GM19025 (cell line): ENCODE results near the gene SLC9A7.
"Not testable (repeated sequence)": the region's sequence is repeated elsewhere in the genome, so short reads cannot be mapped to it uniquely, and the experiment has no call there.

Source experiments
- ATAC-seq: cut with Tn5 transposase; IDR thresholded peaks from one replicate; pipeline ENCODE4 v1.9.1; 2021; ENCODE audit warnings: mild to moderate bottlenecking, low read depth, moderate library complexity; ENCODE audit not compliant: unreplicated experiment

Gene SLC9A7

DNA sequence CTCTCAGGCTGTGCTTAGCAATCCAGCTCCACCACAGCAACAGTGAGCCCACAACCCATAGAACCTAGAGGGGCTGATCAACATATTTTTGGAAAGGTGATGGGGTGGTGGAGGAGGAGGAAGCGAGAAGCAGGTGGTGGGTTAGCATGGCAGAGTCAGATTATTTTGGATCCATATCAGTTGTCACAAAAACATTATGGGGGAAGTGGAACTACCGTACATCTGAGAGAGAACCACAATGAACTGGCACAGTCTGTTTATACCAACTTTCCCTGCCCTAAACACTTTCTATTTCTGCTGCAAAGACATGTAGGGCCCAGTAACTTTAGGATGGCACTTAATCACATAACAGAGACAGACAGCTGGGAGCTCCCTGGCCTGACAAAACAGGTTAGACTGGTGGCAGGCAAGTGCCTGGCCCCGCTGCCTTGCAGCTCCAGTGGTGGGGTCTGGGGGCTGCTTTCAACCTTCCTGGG, 4.3 kb downstream of the SLC9A7 start:
- ATAC-seq = no peak

DNA sequence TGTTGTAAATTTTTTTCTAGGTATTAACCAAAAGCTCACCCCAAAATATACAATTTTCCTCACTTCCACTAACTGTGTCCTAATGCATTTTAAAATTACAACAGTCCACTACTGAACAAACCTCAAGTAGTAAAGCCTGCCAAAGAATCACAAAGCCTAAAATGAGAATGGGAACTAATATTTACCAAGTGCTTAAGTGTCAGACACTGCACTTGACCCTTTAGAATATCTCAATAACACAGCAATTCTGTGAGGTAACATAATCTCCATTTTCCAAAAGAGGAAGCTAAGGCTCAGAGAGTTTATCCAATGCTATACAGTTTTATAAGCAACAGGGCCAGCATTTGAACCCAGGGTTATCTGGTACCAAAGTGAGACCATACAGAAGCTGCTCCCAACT, 4.9 kb downstream of the SLC9A7 start:
- ATAC-seq = no peak

DNA sequence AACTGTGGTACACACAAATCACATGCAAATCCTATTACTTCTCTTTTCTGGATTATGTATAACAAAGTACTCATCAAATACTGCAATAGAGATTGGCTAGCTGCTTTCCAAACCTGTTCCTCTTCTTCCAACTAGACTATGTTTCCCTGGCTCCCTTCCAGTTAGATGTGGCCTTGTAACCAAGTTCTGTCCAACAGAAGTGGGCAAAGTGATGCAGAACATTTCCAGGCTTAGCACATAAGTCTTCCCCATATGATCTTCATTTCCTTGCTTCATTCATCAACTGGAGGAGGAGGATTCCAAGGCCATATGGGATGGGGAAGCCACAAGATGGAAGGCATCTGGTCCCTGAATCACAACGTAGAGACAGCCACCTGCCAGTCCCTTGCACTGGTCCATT, 8.0 kb downstream of the SLC9A7 start:
- no peak for ATAC-seq

DNA sequence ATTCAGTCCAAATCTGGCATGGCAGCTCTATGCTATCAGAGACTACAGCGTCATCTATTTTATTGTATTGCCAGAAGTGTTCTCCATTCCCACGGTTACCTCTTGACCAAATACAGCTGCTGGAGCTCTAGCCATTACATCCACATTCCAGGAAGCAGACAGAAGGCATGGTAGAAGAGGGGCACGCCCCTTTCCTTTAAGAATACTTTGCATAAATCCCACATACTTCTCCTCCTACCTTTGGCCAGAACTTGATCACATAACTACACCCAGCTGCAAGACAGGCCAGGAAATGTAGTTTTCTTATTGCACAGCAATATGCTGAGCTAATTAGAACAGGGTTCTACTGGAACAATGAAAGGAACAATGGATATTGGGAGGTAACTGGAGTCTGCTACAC, 14.9 kb downstream of the SLC9A7 start:
- no peak for ATAC-seq

DNA sequence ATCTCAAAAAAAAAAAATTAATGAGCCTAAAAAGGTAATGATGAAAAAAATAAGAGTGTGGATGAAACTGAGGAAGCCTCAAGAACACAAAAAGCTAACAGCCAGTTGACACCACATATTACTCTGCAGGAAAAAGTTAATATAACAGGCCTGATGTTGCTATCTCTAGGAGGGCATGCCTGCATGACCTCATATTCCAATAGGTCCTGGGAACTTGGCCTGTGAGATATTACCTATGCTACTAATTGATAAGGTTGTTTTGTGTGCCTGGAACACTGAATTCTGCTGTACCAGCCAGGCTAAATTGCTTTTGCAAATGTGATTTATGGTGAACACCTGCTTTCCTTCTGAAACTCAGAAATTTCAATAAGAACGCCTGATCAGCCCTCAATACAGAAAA, 15.9 kb downstream of the SLC9A7 start:
- no peak for ATAC-seq

DNA sequence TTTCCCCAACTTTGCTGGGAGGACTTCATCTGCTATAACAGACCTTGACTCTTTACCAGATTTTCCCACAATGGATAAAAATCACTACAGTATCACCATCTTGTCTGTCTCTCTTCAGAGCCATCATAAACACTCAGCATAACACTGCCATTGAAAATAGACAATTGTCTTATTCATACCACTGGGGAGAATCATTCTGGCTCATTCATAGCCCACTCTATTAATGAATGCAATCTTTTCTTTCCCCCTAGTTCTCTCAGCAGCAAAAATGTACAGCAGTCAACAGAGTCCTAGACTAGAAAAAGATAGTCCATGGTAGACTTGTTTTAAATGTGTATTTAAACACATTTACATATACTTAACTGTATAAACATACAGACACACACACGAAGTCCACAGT, 19.2 kb downstream of the SLC9A7 start:
- ATAC-seq = no peak

DNA sequence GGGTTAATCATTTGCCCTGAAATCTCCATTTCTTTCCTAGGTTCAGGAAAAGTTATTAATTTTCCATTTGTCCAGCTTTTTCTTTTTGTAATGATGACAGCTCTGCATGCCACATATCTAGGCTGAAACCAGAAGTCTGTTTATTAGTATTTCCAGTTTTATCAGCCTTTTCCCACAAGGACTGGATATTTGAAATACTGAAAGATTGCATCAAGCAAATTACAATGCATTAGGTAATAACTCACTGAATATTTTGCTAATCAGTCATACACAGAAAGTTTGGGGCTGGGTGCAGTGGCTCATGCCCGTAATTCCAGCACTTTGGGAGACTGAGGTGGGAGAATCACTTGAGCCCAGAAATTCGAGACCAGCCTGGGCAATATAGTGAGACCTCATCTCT, 21.5 kb downstream of the SLC9A7 start:
- no peak for ATAC-seq

DNA sequence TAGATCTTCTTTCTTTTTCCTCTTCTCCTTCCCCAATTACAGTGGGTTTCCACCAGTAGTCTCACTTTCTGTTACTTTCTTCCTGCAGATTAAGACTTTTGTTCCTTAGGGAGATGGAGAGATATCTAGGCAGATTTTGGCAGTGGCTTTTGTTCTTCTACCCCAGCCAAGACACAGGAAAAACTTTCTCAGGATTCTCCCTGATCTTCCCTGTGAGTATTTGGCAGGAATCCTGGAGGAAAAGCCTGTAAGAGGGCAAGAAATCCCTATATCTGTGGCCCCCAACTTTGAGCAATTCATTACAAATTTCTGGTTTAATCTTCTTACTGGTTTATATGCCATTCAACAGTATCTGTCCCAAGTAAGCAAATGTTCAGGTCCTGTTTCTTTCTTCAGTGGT, 21.9 kb downstream of the SLC9A7 start:
- ATAC-seq = no peak

DNA sequence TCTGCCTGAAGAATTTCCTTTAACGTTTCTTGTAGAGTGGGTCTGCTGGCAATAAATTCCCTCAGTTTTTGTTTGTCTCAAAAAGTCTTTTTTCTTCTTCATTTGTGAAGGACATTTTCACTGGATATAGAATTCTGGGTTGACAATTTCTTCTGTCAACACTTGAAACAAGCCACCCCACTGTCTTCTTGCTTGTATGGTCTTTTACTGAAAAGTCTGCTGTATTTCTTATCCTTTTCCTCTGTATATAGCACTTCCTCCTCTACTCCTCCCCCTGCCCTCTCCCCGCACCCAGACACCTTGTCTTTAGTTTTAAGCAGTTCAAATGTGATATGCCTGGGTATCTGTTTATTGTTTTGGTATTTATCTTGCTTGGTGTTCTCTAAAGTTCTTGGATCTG, 23.3 kb downstream of the SLC9A7 start:
- no peak for ATAC-seq

DNA sequence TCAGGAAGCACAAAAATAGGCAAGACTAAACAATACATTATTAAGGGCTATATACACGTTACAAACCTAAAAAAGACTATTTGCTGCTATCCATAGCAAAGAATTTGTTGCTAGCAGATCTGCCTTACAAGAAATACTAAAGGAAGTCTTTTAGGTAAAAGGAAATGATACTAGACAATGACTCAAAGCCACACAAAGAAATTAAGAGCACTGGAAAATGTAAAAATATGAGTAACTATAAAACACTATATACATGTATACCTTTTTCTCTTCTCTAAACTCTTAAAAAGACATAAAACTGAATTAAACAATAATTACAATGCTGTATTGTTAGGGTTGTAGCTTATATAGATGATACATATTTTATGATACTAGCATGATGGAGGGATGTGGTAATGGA, 25.7 kb downstream of the SLC9A7 start:
- no peak for ATAC-seq

DNA sequence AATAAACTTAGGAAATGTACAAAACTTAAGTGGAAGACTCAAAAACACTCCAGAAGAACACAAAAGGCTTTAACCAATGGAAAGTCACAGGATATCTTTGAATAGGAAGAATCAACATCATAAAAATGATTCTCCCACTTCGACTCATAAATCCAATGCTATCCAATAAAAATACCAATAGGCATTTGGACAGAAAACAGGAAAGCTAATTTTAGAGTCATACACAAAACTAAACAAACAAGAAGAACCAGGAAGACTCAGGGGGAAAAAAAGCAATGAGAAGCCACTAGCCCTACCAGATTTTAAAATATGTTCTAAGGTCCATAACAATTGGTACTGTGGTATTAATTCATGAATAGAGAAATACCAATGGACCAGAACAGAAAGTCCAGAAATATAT, 28.2 kb downstream of the SLC9A7 start:
- no peak for ATAC-seq

DNA sequence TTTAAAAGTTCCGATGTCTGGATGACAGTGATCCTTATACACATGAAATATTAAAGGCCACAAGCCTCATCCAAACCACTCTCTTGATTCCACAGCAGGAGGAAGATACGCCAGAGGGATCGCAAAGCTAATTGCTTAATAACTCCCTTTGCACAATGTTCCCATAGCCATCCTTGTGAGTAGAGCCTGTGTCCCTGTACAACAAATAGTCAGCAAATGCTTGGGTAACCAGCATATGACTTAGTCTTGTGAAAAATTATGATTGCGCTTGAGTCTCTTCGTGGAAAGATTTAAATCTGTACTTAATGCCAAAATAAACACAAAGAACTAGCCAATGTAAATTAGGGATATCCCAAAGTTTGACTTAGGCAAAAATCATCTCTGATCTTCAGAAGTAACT, 31.5 kb downstream of the SLC9A7 start:
- no peak for ATAC-seq

DNA sequence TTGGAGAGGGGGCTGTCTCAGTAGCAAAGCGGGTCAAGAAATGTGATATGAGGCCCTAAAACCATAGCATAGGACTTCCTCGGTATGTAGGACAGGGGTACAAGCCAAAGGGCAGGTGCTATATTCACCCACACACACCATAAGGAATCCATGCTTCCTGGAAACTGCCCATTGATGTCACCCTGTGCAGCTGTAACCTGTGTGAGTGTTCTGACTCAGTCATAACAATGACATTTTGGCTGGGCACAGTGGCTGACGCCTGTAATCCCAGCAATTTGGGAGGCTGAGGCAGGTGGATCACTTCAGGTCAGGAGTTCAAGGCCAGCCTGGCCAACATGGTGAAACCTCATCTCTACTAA, 35.4 kb downstream of the SLC9A7 start:
- not testable (repeated sequence) for ATAC-seq

DNA sequence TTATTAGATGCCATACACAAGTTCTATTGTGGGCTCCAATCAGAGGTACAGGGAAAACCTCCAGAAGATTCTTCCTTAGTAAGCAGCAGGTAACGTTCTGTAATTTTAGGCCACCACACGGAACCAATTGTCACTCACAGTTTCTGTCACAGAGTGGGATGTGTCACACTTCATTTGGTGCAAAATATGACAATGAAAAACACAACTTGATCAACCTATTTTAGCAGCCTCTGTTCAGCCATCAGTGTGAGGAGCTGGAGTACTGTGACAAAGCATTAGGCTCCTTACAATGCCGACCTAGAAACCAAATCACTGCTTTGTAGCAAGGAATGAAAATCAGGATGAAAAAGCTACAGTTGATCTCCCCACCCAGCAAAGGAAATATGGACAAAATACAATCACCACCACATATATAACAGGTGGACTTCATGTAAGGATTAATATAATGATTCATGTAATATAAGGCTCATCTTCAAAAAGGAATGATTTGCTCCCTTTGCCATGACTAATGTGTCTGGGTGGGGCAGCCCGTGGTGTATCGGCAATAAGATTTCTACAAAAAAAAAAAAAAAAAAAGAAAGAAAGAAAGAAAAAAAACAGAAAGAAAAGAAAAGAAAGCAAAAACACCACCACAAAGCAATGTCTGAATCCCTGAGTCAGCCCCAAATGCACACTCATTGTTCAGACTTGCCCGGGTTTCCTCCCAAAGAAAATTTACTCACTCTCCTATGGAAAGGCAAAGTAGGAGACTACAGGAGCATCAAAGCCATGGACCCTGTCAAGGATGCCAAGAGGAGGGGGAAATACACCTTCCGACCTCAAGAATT, 36.0 kb downstream of the SLC9A7 start:
- ATAC-seq = no peak

DNA sequence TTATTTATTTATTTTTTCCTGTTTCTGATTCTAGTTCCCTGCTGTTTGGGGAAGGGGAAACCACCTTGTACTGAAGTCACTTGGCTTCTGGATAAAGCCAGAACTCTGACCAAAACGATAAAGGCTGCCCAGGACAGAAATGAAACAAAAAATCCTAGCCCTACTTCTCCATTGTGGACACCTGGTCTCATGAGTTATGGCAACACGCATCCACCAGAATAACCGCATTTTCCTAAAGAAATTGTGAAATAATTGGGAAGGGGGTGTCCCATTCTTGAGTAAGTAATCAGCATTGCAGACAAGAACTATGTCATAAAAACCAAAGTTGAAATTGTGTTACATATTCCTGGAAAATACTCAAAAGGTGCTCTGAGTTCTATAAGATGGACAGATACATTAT, 42.1 kb downstream of the SLC9A7 start:
- no peak for ATAC-seq

DNA sequence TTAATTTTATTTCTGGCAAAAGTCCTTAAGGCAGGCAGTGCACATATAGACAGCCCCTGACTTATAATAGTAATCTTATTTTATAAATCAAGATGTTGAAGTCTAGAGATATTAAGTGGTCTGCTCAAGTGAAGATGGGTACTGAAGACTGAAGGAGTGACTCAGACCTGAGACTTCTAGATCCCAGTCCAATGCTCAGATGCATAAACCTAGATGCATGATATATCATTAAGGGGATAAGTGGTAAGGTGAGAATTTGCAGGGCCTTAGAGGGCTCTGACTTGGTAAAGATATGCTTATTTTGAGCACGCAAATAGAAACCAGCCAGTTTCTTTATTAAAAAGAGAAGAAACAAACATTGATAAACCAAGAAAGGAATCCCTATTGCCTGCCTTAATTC, 42.9 kb downstream of the SLC9A7 start:
- no peak for ATAC-seq

DNA sequence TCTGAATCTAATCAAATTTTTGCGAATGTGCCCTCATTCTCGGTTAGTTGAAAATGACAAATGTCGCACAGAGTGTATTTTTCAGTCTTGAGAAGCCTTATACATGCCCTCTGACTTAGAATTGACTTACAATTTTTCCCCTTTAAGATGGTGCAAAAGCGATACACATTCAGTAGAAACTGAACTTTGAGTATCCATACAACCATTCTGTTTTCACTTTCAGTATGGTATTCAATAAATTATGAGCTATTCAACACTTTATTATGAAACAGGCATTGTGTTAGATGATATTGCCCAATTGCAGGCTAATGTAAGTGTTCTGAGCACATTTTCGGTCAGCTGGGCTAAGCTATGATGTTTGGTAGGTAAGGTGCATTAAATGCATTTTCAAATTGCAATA, 43.4 kb downstream of the SLC9A7 start:
- ATAC-seq = no peak

DNA sequence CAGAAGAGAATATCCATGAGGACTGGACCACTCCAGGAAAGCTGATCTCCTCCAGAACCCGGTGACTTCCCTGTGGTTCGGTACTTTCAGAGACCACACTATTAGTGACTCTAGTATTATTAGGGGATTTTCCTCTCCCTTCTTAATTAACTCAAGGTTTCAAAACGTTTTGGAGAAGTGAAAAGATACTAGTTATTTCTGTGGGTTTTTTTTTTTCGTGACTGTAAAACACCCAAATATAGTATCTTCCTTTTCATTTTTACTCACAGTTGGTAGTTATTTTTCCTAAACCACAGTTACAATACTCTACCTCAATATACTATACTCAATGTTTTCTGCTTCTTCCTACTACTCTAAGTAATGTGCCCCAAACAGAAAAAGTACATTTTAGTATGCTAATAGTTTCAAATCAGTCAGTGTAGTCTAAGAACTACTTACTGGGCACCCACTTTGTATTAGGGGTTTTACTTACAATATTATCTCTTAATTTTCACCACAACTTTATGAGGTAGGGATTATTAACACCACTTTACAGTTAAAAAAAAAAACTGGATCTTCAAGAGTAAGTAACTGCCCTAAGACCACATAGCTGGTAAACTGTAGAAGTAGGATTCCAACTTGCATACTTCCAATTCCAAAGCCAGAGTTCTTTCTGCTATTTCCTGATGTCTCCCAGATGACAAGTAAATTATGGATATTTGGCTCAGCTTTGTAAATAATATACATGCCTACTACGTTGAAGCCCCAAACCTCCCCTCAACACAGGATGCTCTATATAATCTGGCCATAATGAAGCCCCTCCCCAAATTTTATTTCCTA, 45.0 kb downstream of the SLC9A7 start:
- ATAC-seq = peak; percentile 58

DNA sequence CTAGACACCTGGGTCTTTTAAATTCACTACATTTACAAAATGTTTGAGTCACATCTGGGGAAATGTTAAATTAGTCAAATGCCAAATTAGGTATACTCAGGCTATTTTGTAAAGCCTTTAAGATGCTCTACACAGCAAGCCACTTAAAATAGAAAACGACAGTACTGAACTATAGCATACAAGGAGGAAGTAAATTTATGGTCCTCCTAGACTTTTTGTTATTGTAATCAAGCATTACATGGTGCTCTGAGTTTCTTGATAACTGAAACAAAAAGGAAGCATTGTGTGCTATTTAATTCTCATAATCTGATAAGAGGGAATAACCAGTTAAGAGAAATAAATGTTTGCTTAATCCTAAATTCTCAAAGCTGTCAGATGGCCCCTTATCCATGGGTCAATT, 46.2 kb downstream of the SLC9A7 start:
- ATAC-seq = no peak

DNA sequence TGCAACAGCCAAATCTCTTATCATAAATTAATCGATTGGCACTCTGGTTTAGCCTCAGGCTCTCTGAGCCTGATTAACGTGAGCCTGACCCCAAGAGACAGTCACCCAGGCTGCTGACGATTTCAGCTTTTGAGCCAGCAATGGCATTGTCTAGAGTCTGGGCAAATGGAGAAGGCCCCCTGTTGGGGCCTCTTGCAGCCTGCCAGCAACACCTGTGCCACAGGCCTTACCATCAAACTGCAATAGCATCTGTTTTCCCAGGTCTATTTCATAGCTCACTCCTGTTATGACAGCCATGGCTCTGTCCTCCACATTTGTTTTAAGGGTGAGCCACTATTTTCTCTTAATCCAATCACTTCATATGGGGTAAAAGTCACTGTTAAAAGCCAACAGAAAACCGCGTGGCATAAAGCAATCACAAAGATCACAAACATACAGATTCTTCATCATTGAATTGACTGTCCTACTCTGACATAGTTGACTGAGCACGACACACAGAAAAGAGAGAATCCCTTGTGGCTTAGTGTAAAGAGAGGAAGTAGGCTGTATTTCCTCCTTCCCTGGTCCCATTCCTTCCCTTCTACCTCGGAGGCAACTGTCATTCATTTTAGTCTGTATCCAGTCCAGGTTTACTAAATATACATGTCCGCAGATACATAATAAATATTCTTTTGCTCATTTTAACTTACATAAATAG, 47.8 kb downstream of the SLC9A7 start:
- no peak for ATAC-seq

DNA sequence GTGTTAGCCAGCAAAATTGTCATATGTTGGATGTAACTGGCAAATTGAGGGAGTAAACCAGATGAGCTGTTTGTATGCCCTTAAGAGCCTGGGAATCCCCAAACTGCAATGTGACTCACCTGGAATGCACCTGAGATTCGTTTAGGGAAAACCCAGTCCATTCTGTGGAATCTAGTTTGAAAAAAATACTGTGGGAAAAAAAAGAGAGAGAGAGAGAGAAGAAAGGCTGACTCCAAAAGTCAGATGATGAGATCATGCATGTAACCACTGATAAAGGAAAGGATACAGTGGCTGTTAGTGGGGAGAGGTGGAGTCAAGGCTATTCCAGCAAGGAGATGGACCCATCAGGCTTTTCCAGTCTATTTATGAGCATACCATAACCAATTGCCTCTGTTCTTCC, 48.5 kb downstream of the SLC9A7 start:
- ATAC-seq = no peak
